Measurements from ENCODE around the gene CNN2.

CNN2 gene

GRCh38 chr19:1035998-1036621 is 9.7 kb downstream of the CNN2 start:
- Histone ChIP-seq H3K4me1 (ENCODE audit: insufficient read depth, low read length) (peaks cover 15% of the 10 kb centered on the region), H3K4me3 (ENCODE audit: low read length) (no peak overlapping the region), H2AFZ (ENCODE audit: low read depth, low read length) (no peak overlapping the region), H3K27me3 (ENCODE audit: insufficient read depth, low read length) (no peaks in the 10 kb centered on the region), H3K36me3 (ENCODE audit: insufficient read depth, low read length) (peaks cover 39% of the 10 kb centered on the region), H3K9me3 (ENCODE audit: low read length) (no peaks in the 10 kb centered on the region)

- Histone ChIP-seq H3K4me3 (ENCODE audit: low read length) (no peak overlapping the region), H2AFZ (ENCODE audit: low read depth, low read length) (no peak overlapping the region), H3K4me1 (ENCODE audit: insufficient read depth, low read length) (peaks cover 18% of the 10 kb centered on the region), H3K36me3 (ENCODE audit: insufficient read depth, low read length) (peaks cover 29% of the 10 kb centered on the region), H3K27me3 (ENCODE audit: insufficient read depth, low read length) (no peaks in the 10 kb centered on the region), H3K9me3 (ENCODE audit: low read length) (no peaks in the 10 kb centered on the region)
Observed at GRCh38 chr19:1037621-1038064, 11.2 kb downstream of the CNN2 start.

- Histone ChIP-seq H3K27me3 (ENCODE audit: insufficient read depth, low read length) (no peaks in the 10 kb centered on the region), H3K4me1 (ENCODE audit: insufficient read depth, low read length) (peaks cover 18% of the 10 kb centered on the region), H3K36me3 (ENCODE audit: insufficient read depth, low read length) (peaks cover 22% of the 10 kb centered on the region), H2AFZ (ENCODE audit: low read depth, low read length) (no peak overlapping the region), H3K4me3 (ENCODE audit: low read length) (no peak overlapping the region), H3K9me3 (ENCODE audit: low read length) (no peaks in the 10 kb centered on the region)
Observed at GRCh38 chr19:1038978-1039645, 12.7 kb downstream of the CNN2 start.

- Histone ChIP-seq H3K9me3 (ENCODE audit: low read length) (no peaks in the 10 kb centered on the region), H3K4me3 (ENCODE audit: low read length) (peak within 1 kb of the TSS; percentile 59), H3K27me3 (ENCODE audit: insufficient read depth, low read length) (no peaks in the 10 kb centered on the region), H3K4me1 (ENCODE audit: insufficient read depth, low read length) (peaks cover 18% of the 10 kb centered on the region), H2AFZ (ENCODE audit: low read depth, low read length) (peak within 1 kb of the TSS; percentile 78), H3K36me3 (ENCODE audit: insufficient read depth, low read length) (peaks cover 22% of the 10 kb centered on the region)
Observed at GRCh38 chr19:1039646-1040475, 13.5 kb downstream of the CNN2 start, which contains the start of gene ABCA7. ABCA7 (plus strand) TSS chr19:1040107; CDS start chr19:1041362, 1,255 bp downstream.

- Histone ChIP-seq H3K27me3 (ENCODE audit: insufficient read depth, low read length) (no peaks in the 10 kb centered on the region), H2AFZ (ENCODE audit: low read depth, low read length) (peak overlapping the region; percentile 78)
Observed at GRCh38 chr19:1040476-1041271, 14.3 kb downstream of the CNN2 start.

GRCh38 chr19:1041272-1041834 is 14.9 kb downstream of the CNN2 start:
- no peaks in the 10 kb centered on the region for H3K27me3 ChIP-seq (ENCODE audit: insufficient read depth, low read length)
- no peaks in the 10 kb centered on the region for H3K9me3 ChIP-seq (ENCODE audit: low read length)
- peaks cover 18% of the 10 kb centered on the region for H3K4me1 ChIP-seq (ENCODE audit: insufficient read depth, low read length)
- peaks cover 10% of the 10 kb centered on the region for H3K36me3 ChIP-seq (ENCODE audit: insufficient read depth, low read length)
- no peak overlapping the region for H2AFZ ChIP-seq (ENCODE audit: low read depth, low read length)
- H3K4me3 ChIP-seq (ENCODE audit: low read length) = peak overlapping the region; percentile 59

More at GRCh38 chr19:1040476-1041271, 14.3 kb downstream of the CNN2 start:
- Histone ChIP-seq H3K4me3 (ENCODE audit: low read length) (peak overlapping the region; percentile 59), H3K4me1 (ENCODE audit: insufficient read depth, low read length) (peaks cover 18% of the 10 kb centered on the region), H3K9me3 (ENCODE audit: low read length) (no peaks in the 10 kb centered on the region), H3K36me3 (ENCODE audit: insufficient read depth, low read length) (peaks cover 16% of the 10 kb centered on the region)

- Histone ChIP-seq H2AFZ (ENCODE audit: low read depth, low read length) (no peak overlapping the region), H3K36me3 (ENCODE audit: insufficient read depth, low read length) (peaks cover 7% of the 10 kb centered on the region), H3K9me3 (ENCODE audit: low read length) (no peaks in the 10 kb centered on the region), H3K4me3 (ENCODE audit: low read length) (no peak overlapping the region), H3K4me1 (ENCODE audit: insufficient read depth, low read length) (peaks cover 18% of the 10 kb centered on the region), H3K27me3 (ENCODE audit: insufficient read depth, low read length) (no peaks in the 10 kb centered on the region)
Observed at GRCh38 chr19:1041835-1042685, 15.7 kb downstream of the CNN2 start.

- H3K27me3 ChIP-seq (ENCODE audit: insufficient read depth, low read length) = no peaks in the 10 kb centered on the region
- H2AFZ ChIP-seq (ENCODE audit: low read depth, low read length) = no peak overlapping the region
- H3K36me3 ChIP-seq (ENCODE audit: insufficient read depth, low read length) = peaks cover 1% of the 10 kb centered on the region
- H3K9me3 ChIP-seq (ENCODE audit: low read length) = no peaks in the 10 kb centered on the region
- H3K4me3 ChIP-seq (ENCODE audit: low read length) = no peak overlapping the region
- peaks cover 18% of the 10 kb centered on the region for H3K4me1 ChIP-seq (ENCODE audit: insufficient read depth, low read length)
Observed at GRCh38 chr19:1042689-1043511, 16.5 kb downstream of the CNN2 start.

GRCh38 chr19:1045247-1045603 is 18.8 kb downstream of the CNN2 start:
- no peaks in the 10 kb centered on the region for H3K36me3 ChIP-seq (ENCODE audit: insufficient read depth, low read length)

GRCh38 chr19:1046117-1046626 is 19.8 kb downstream of the CNN2 start:
- peaks cover 1% of the 10 kb centered on the region for H3K9me3 ChIP-seq (ENCODE audit: low read length)
- H3K27me3 ChIP-seq (ENCODE audit: insufficient read depth, low read length) = no peaks in the 10 kb centered on the region
- no peaks in the 10 kb centered on the region for H3K36me3 ChIP-seq (ENCODE audit: insufficient read depth, low read length)
- no peak overlapping the region for H3K4me3 ChIP-seq (ENCODE audit: low read length)
- no peak overlapping the region for H2AFZ ChIP-seq (ENCODE audit: low read depth, low read length)
- H3K4me1 ChIP-seq (ENCODE audit: insufficient read depth, low read length) = peaks cover 3% of the 10 kb centered on the region

More at GRCh38 chr19:1045247-1045603, 18.8 kb downstream of the CNN2 start:
- Histone ChIP-seq H2AFZ (ENCODE audit: low read depth, low read length) (no peak overlapping the region), H3K9me3 (ENCODE audit: low read length) (no peaks in the 10 kb centered on the region), H3K4me1 (ENCODE audit: insufficient read depth, low read length) (peaks cover 11% of the 10 kb centered on the region), H3K4me3 (ENCODE audit: low read length) (no peak overlapping the region), H3K27me3 (ENCODE audit: insufficient read depth, low read length) (no peaks in the 10 kb centered on the region)

Measured in neuron (in vitro differentiated cells).